Liver (tissue), 9 donors: ENCODE measurements around the gene IQSEC2. TPM values are rescaled to one million over a fixed set of nuclear protein-coding genes. Genes with fewer than 3 reads are reported as not detected.

Source experiments
- DNase-seq: peaks from one replicate; pipeline ENCODE4 v3.0.0-alpha.2; 2017; ENCODE audit warnings: low spot score
- H3K27ac ChIP-seq, 2 donors: one replicate each; pipeline ENCODE4 v1.7.0; 2013; ENCODE audit warnings: inconsistent platforms in 2 of 2, low read length in 2 of 2, control low read depth in 1 of 2, low read depth in 1 of 2, mild to moderate bottlenecking in 1 of 2
- H3K27me3 ChIP-seq, 4 donors: one replicate each; pipeline versions ENCODE4 v1.6.1 to v1.7.0; 2013; ENCODE audit warnings: low read length in 3 of 4, inconsistent platforms in 1 of 4, mild to moderate bottlenecking in 1 of 4, moderate library complexity in 1 of 4; ENCODE audit not compliant: control insufficient read depth in 4 of 4, insufficient read depth in 4 of 4
- H3K36me3 ChIP-seq, 4 donors: one replicate each; pipeline versions ENCODE4 v1.6.1 to v1.7.0; 2013; ENCODE audit warnings: low read length in 3 of 4, mild to moderate bottlenecking in 3 of 4, low read depth in 1 of 4, moderate library complexity in 1 of 4; ENCODE audit not compliant: control insufficient read depth in 4 of 4, insufficient read depth in 3 of 4
- H3K4me1 ChIP-seq, 4 donors: one replicate each; pipeline versions ENCODE4 v1.6.1 to v1.7.0; 2013; ENCODE audit warnings: low read length in 3 of 4, mild to moderate bottlenecking in 3 of 4, moderate library complexity in 1 of 4; ENCODE audit not compliant: control insufficient read depth in 4 of 4, insufficient read depth in 4 of 4
- H3K4me3 ChIP-seq, 3 donors: one replicate each; pipeline versions ENCODE4 v1.6.1 to v1.7.0; 2013; ENCODE audit warnings: low read length in 3 of 3, control low read depth in 1 of 3, low read depth in 1 of 3, mild to moderate bottlenecking in 1 of 3
- H3K9ac ChIP-seq, 2 donors: one replicate each; pipeline ENCODE4 v1.7.0; 2013; ENCODE audit warnings: low read length in 2 of 2, mild to moderate bottlenecking in 2 of 2, moderate library complexity in 2 of 2, control low read depth in 1 of 2, low read depth in 1 of 2
- H3K9me3 ChIP-seq, 4 donors: one replicate each; pipeline versions ENCODE4 v1.6.1 to v1.7.0; 2013; ENCODE audit warnings: low read length in 3 of 4; ENCODE audit not compliant: control insufficient read depth in 4 of 4
- ATF3 ChIP-seq: IDR thresholded peaks from 2 replicates; pipeline ENCODE4 v1.6.1; 2016; ENCODE audit warnings: antibody characterized with exemption
- CTCF ChIP-seq: fragments of 150-350 bp; IDR thresholded peaks from 2 replicates; pipeline ENCODE4 v1.5.1; 2017; ENCODE audit warnings: improper control_type of control experiment, low read depth, low read length; ENCODE audit not compliant: missing input control
- FOXA1 ChIP-seq: IDR thresholded peaks from 2 replicates; pipeline ENCODE4 v1.6.1; 2016; ENCODE audit warnings: antibody characterized with exemption
- FOXA2 ChIP-seq: IDR thresholded peaks from 2 replicates; pipeline ENCODE4 v1.6.1; 2016; ENCODE audit warnings: antibody characterized with exemption
- HNF4A ChIP-seq, 2 donors: conservative IDR thresholded peaks; 2 replicates each; pipeline ENCODE4 v1.6.1; 2016; ENCODE audit warnings: antibody characterized with exemption in 2 of 2, mild to moderate bottlenecking in 2 of 2
- HNF4G ChIP-seq: IDR thresholded peaks from 2 replicates; pipeline ENCODE4 v1.6.1; 2016; ENCODE audit warnings: antibody characterized with exemption
- JUND ChIP-seq, 2 donors: IDR thresholded peaks; 2 replicates each; pipeline ENCODE4 v1.6.1; 2016; ENCODE audit warnings: antibody characterized with exemption in 2 of 2
- MAX ChIP-seq: IDR thresholded peaks from 2 replicates; pipeline ENCODE4 v1.6.1; 2016; ENCODE audit warnings: antibody characterized with exemption
- NR2F2 ChIP-seq: IDR thresholded peaks from 2 replicates; pipeline ENCODE4 v1.6.1; 2016; ENCODE audit warnings: antibody characterized with exemption
- RAD21 ChIP-seq, 2 donors: IDR thresholded peaks; 2 replicates each; pipeline ENCODE4 v1.6.1; 2016; ENCODE audit warnings: antibody characterized with exemption in 2 of 2, mild to moderate bottlenecking in 2 of 2
- REST ChIP-seq: IDR thresholded peaks from 2 replicates; pipeline ENCODE4 v1.6.1; 2016; ENCODE audit warnings: antibody characterized with exemption, mild to moderate bottlenecking
- RXRA ChIP-seq, 2 donors: IDR thresholded peaks; 2 replicates each; pipeline ENCODE4 v1.6.1; 2017 to 2018; ENCODE audit warnings: antibody characterized with exemption in 2 of 2, mild to moderate bottlenecking in 1 of 2
- SP1 ChIP-seq: IDR thresholded peaks from 2 replicates; pipeline ENCODE4 v1.6.1; 2018; ENCODE audit warnings: antibody characterized with exemption, mild to moderate bottlenecking
- TAF1 ChIP-seq: conservative IDR thresholded peaks from 2 replicates; pipeline ENCODE4 v1.6.1; 2016; ENCODE audit warnings: antibody characterized with exemption, mild to moderate bottlenecking
- YY1 ChIP-seq: IDR thresholded peaks from 2 replicates; pipeline ENCODE4 v1.6.1; 2016; ENCODE audit warnings: antibody characterized with exemption, mild to moderate bottlenecking
- ZBTB33 ChIP-seq: IDR thresholded peaks from 2 replicates; pipeline ENCODE4 v1.6.1; 2016; ENCODE audit warnings: antibody characterized with exemption
- WGBS: extraction: QIAGEN DNeasy Blood & Tissue Kit; methylation state at CpG from one replicate; pipeline ENCODE4 v1.1.7; 2013; 5-methylcytosine and 5-hydroxymethylcytosine counted together
- polyA plus RNA-seq, 2 donors: library from polyadenylated mRNA; stranded (reverse) in 1 of 2; unstranded in 1 of 2; fragments of 200-250 nt in 1 of 2; fragments of >200 nt in 1 of 2; fragmentation: Nextera tagmentation in 1 of 2; extraction: Ambion mirVana in 1 of 2; gene quantifications; one replicate each; pipeline versions ENCODE4 v1.2.1 to v1.2.3, GENCODE V29; 2013 to 2015
- total RNA-seq, 2 donors: library from RNA; depleted of rRNA; stranded (reverse); fragments of >200 nt; gene quantifications; one replicate each; pipeline ENCODE4 v1.2.3, GENCODE V29; 2014
- donor health status: healthy.
- donor health status: healthy.
- donor health status: healthy.
- donor health status: healthy.
- donor health status: healthy.

IQSEC2 gene
- total and polyA plus RNA-seq, 4 donors = 0.40 to 2.1 (median 1.4) TPM

- Histone ChIP-seq H3K27me3 (no peaks in the 10 kb centered on the region), H3K4me1 (no peaks in the 10 kb centered on the region), H3K9me3 (peaks cover 0 to 1% (median 0%) of the 10 kb centered on the region in 4 donors), H3K4me3 (no peak overlapping the region), H3K27ac (no peak overlapping the region), H3K36me3 (no peaks in the 10 kb centered on the region), H3K9ac (no peak overlapping the region)
- WGBS = 93% methylated on average over 13 of the region's 13 CpGs
- no peak for DNase-seq
- TF ChIP-seq FOXA1 (no peak), SP1 (no peak), NR2F2 (no peak), HNF4G (no peak), MAX (no peak), TAF1 (no peak), CTCF (no peak), ATF3 (no peak), FOXA2 (no peak), REST (no peak), RAD21 (IDR thresholded peaks at IDR 0.05) (no peak), RXRA (IDR thresholded peaks at IDR 0.05) (no peak), ZBTB33 (no peak), HNF4A (conservative IDR thresholded peaks at IDR 0.05) (no peak), YY1 (no peak), JUND (IDR thresholded peaks at IDR 0.05) (no peak)
Observed at GRCh38 chrX:53257166-53257565, 24.2 kb downstream of the IQSEC2 start.

GRCh38 chrX:53256446-53257041 is 24.8 kb downstream of the IQSEC2 start:
- WGBS = 84% methylated on average over 17 of the region's 17 CpGs
- DNase-seq = no peak
- TF ChIP-seq CTCF = no peak
- TF ChIP-seq FOXA2 = no peak
- TF ChIP-seq TAF1 = no peak
- TF ChIP-seq RAD21 (IDR thresholded peaks at IDR 0.05) = no peak
- TF ChIP-seq SP1 = no peak
- no peak for TF ChIP-seq ATF3
- no peak for TF ChIP-seq RXRA (IDR thresholded peaks at IDR 0.05)
- no peak for TF ChIP-seq HNF4A (conservative IDR thresholded peaks at IDR 0.05)

More at GRCh38 chrX:53256446-53257041, 24.8 kb downstream of the IQSEC2 start:
- no peaks in the 10 kb centered on the region for H3K36me3 ChIP-seq
- H3K4me3 ChIP-seq = no peak overlapping the region
- no peak overlapping the region for H3K9ac ChIP-seq
- H3K4me1 ChIP-seq = no peaks in the 10 kb centered on the region
- H3K9me3 ChIP-seq = peaks cover 0 to 1% (median 0%) of the 10 kb centered on the region in 4 donors
- H3K27ac ChIP-seq = no peak overlapping the region
- H3K27me3 ChIP-seq = no peaks in the 10 kb centered on the region
